H1 (cell line): ENCODE results near the gene SOAT2. TPM values are rescaled to one million over a fixed set of nuclear protein-coding genes. Genes with fewer than 3 reads are reported as not detected.

ENCODE experiments used
- CTCF ChIA-PET: fragments of 300-600 bp; sonication (Branson Sonifier 250); formaldehyde crosslinking; loops from one replicate; lab custom pipeline; 2021; ENCODE audit not compliant: partially characterized antibody; lab: Charles Lee
- POLR2A ChIA-PET: fragments of 300-600 bp; sonication (Branson Sonifier 250); formaldehyde crosslinking; loops from one replicate; lab custom pipeline; 2021; ENCODE audit warnings: inconsistent platforms; ENCODE audit not compliant: partially characterized antibody; lab: Charles Lee
- DNase-seq, 2 experiments: peaks; one replicate each; pipeline versions ENCODE4 v3.0.0 to v3.0.0-alpha.2; 2010 to 2022; ENCODE audit warnings: low spot score in 2 of 2, low read depth in 1 of 2, mixed read lengths in 1 of 2
- FAIRE-seq: peaks from 2 replicates; lab custom pipeline; 2011; peaks lifted over from hg19 to GRCh38; lab: Jason Lieb, UNC
- H2AFZ ChIP-seq: 2 replicates; pipeline ENCODE4 v1.8.1; 2012; ENCODE audit warnings: low read length, inconsistent platforms
- H2AK5ac ChIP-seq: 2 replicates; pipeline ENCODE4 v1.6.1; 2013; ENCODE audit warnings: low read depth, low read length
- H2BK120ac ChIP-seq: replicated peaks from 2 replicates; pipeline ENCODE3; 2013; ENCODE audit warnings: low read depth, low read length, inconsistent platforms
- H2BK12ac ChIP-seq: 2 replicates; pipeline ENCODE4 v1.6.1; 2013; ENCODE audit warnings: low read depth, low read length
- H2BK15ac ChIP-seq: 2 replicates; pipeline ENCODE4 v1.6.1; 2013; ENCODE audit warnings: low read length
- H2BK20ac ChIP-seq: 2 replicates; pipeline ENCODE4 v1.6.1; 2013; ENCODE audit warnings: low read length
- H2BK5ac ChIP-seq: 2 replicates; pipeline ENCODE4 v1.6.1; 2013; ENCODE audit warnings: low read depth, low read length
- H3K14ac ChIP-seq: 2 replicates; pipeline ENCODE4 v1.6.1; 2013; ENCODE audit warnings: inconsistent platforms; ENCODE audit not compliant: insufficient read length
- H3K18ac ChIP-seq: 2 replicates; pipeline ENCODE4 v1.6.1; 2013; ENCODE audit warnings: low read length; ENCODE audit errors: extremely low read depth
- H3K23ac ChIP-seq: 2 replicates; pipeline ENCODE4 v1.6.1; 2013; ENCODE audit warnings: inconsistent platforms; ENCODE audit not compliant: insufficient read length
- H3K23me2 ChIP-seq: 2 replicates; pipeline ENCODE4 v1.6.1; 2013; ENCODE audit warnings: low read depth, low read length
- H3K27ac ChIP-seq: 2 replicates; pipeline ENCODE4 v1.6.1; 2011; ENCODE audit warnings: low read depth, low read length, inconsistent platforms
- H3K27me3 ChIP-seq, 4 experiments: replicated peaks in 1 of 4; 1 replicate in 1 of 4; 2 replicates in 3 of 4; pipeline versions ENCODE4 v1.6.1 to v1.8.1; 2011 to 2013; ENCODE audit warnings: low read length in 3 of 4, mild to moderate bottlenecking in 3 of 4, inconsistent platforms in 2 of 4, mixed read lengths in 2 of 4, moderate library complexity in 1 of 4; ENCODE audit not compliant: control insufficient read depth in 3 of 4, insufficient read depth in 3 of 4; ENCODE audit errors: extremely low read depth in 1 of 4
- H3K36me3 ChIP-seq, 4 experiments: 2 replicates each; pipeline versions ENCODE4 v1.6.1 to v1.8.1; 2011 to 2013; ENCODE audit warnings: mild to moderate bottlenecking in 4 of 4, low read length in 3 of 4, moderate library complexity in 2 of 4, control low read depth in 1 of 4, inconsistent platforms in 1 of 4; ENCODE audit not compliant: insufficient read depth in 4 of 4, control insufficient read depth in 2 of 4
- H3K4ac ChIP-seq: replicated peaks from 2 replicates; pipeline ENCODE3; 2013; ENCODE audit warnings: low read length, low read depth, mixed read lengths, inconsistent platforms; ENCODE audit not compliant: insufficient read length
- H3K4me1 ChIP-seq, 4 experiments: replicated peaks in 1 of 4; 1 replicate in 1 of 4; 2 replicates in 3 of 4; pipeline versions ENCODE4 v1.6.1 to v1.8.1; 2011 to 2013; ENCODE audit warnings: low read length in 3 of 4, inconsistent platforms in 2 of 4, mixed read lengths in 1 of 4; ENCODE audit not compliant: insufficient read depth in 4 of 4, control insufficient read depth in 3 of 4
- H3K4me2 ChIP-seq, 2 experiments: 2 replicates each; pipeline versions ENCODE4 v1.6.1 to v1.8.1; 2011 to 2013; ENCODE audit warnings: low read depth in 2 of 2, low read length in 2 of 2, control low read depth in 1 of 2, inconsistent platforms in 1 of 2, mild to moderate bottlenecking in 1 of 2; ENCODE audit not compliant: insufficient read depth in 1 of 2
- H3K4me3 ChIP-seq, 4 experiments: fragments of 200-600, 300-600 bp in 1 of 4; sonication (generic), shearing (Covaris generic), sonication (Bioruptor Twin) in 1 of 4; 2 replicates each; pipeline versions ENCODE4 v1.5.1 to v1.8.1; 2011 to 2016; ENCODE audit warnings: low read length in 4 of 4, low read depth in 3 of 4, control low read depth in 2 of 4, inconsistent platforms in 2 of 4, mild to moderate bottlenecking in 2 of 4, mixed read lengths in 1 of 4, moderate library complexity in 1 of 4; ENCODE audit not compliant: insufficient read depth in 2 of 4; ENCODE audit errors: extremely low read depth in 1 of 4
- H3K56ac ChIP-seq: replicated peaks from 2 replicates; pipeline ENCODE3; 2013; ENCODE audit warnings: low read depth, mild to moderate bottlenecking, mixed read lengths, low read length, inconsistent platforms; ENCODE audit not compliant: insufficient read length
- H3K79me1 ChIP-seq: 2 replicates; pipeline ENCODE4 v1.6.1; 2013; ENCODE audit warnings: low read depth, low read length, control low read depth
- H3K79me2 ChIP-seq, 2 experiments: 2 replicates each; pipeline versions ENCODE4 v1.6.1 to v1.8.1; 2012 to 2013; ENCODE audit warnings: low read length in 2 of 2, mild to moderate bottlenecking in 2 of 2, inconsistent platforms in 1 of 2; ENCODE audit not compliant: insufficient read depth in 2 of 2, control insufficient read depth in 1 of 2
- H3K9ac ChIP-seq, 4 experiments: replicated peaks in 1 of 4; 1 replicate in 1 of 4; 2 replicates in 3 of 4; pipeline versions ENCODE4 v1.6.1 to v1.8.1; 2011 to 2013; ENCODE audit warnings: low read depth in 3 of 4, low read length in 3 of 4, control low read depth in 2 of 4, mild to moderate bottlenecking in 2 of 4, moderate library complexity in 2 of 4, inconsistent platforms in 1 of 4; ENCODE audit errors: extremely low read depth in 1 of 4
- H3K9me3 ChIP-seq, 2 experiments: 2 replicates each; pipeline versions ENCODE4 v1.6.1 to v1.8.1; 2012 to 2013; ENCODE audit warnings: mild to moderate bottlenecking in 2 of 2, moderate library complexity in 2 of 2, control low read depth in 1 of 2, inconsistent platforms in 1 of 2, low read depth in 1 of 2, low read length in 1 of 2, mixed read lengths in 1 of 2; ENCODE audit not compliant: insufficient read depth in 2 of 2
- H4K20me1 ChIP-seq, 2 experiments: replicated peaks in 1 of 2; 2 replicates each; pipeline versions ENCODE3 to v1.8.1; 2011 to 2013; ENCODE audit warnings: inconsistent platforms in 2 of 2, low read length in 2 of 2, mild to moderate bottlenecking in 1 of 2; ENCODE audit not compliant: insufficient read depth in 2 of 2, control insufficient read depth in 1 of 2
- H4K5ac ChIP-seq: 2 replicates; pipeline ENCODE4 v1.6.1; 2013; ENCODE audit warnings: low read length, low read depth, mixed read lengths, inconsistent platforms; ENCODE audit not compliant: insufficient read length
- H4K8ac ChIP-seq: 2 replicates; pipeline ENCODE4 v1.8.0; 2013; ENCODE audit warnings: mild to moderate bottlenecking, moderate library complexity, low read length, inconsistent platforms; ENCODE audit not compliant: insufficient read depth; ENCODE audit errors: extremely low read depth
- H4K91ac ChIP-seq: replicated peaks from 2 replicates; pipeline ENCODE3; 2013; ENCODE audit warnings: low read length, mixed read lengths, inconsistent platforms; ENCODE audit not compliant: insufficient read length
- BCL11A ChIP-seq, 2 experiments: IDR thresholded peaks; one replicate each; pipeline ENCODE4 v1.6.1; 2011; ENCODE audit warnings: low read depth in 2 of 2, low read length in 2 of 2, mild to moderate bottlenecking in 2 of 2
- KDM5A ChIP-seq: fragments of 200-600 bp; IDR thresholded peaks from 2 replicates; pipeline ENCODE4 v1.7.1; 2012; ENCODE audit warnings: mild to moderate bottlenecking, low read length, inconsistent platforms, mixed read lengths
- MAX ChIP-seq: IDR thresholded peaks from 2 replicates; pipeline ENCODE4 v1.6.1; 2012; ENCODE audit warnings: inconsistent platforms
- SUZ12 ChIP-seq: fragments of 200-600 bp; sonication (generic); IDR thresholded peaks from 2 replicates; pipeline ENCODE4 v1.6.1; 2012; ENCODE audit warnings: mild to moderate bottlenecking, inconsistent platforms, low read length, moderate library complexity, mixed read lengths
- TBP ChIP-seq: IDR thresholded peaks from 2 replicates; pipeline ENCODE4 v1.6.1; 2011; ENCODE audit warnings: low read depth, low read length, improper control_type of control experiment
- TCF12 ChIP-seq: IDR thresholded peaks from 2 replicates; pipeline ENCODE4 v1.6.1; 2011; ENCODE audit warnings: low read depth, mild to moderate bottlenecking, low read length
- WGBS, 2 experiments: shearing (Covaris generic) in 1 of 2; methylation state at CpG; one replicate each; pipeline versions ENCODE4 v1.1.6 to v1.1.7; 2013 to 2015; ENCODE audit warnings: low lambda C conversion rate in 2 of 2, mixed read lengths in 2 of 2, inconsistent platforms in 1 of 2, low coverage in 1 of 2, missing lambda C conversion rate in 1 of 2; ENCODE audit not compliant: insufficient replicate concordance in 2 of 2, insufficient coverage in 1 of 2, insufficient read length in 1 of 2; ENCODE audit errors: extremely low coverage in 1 of 2, missing lambda C conversion rate in 1 of 2; 5-methylcytosine and 5-hydroxymethylcytosine counted together
- polyA plus RNA-seq, 7 experiments: library from polyadenylated mRNA; depleted of rRNA in 3 of 7; stranded (reverse) in 5 of 7; unstranded in 2 of 7; fragments of >200 nt in 5 of 7; fragments of 200-250 nt in 2 of 7; gene quantifications; 1 replicate in 5 of 7; 2 replicates in 1 of 7; 4 replicates in 1 of 7; pipeline versions ENCODE4 v1.2.1 to v1.2.3, GENCODE V29; 2011 to 2013; ENCODE audit warnings: missing spikeins in 2 of 7, mixed read lengths in 2 of 7
- total RNA-seq: library from RNA; stranded (reverse); fragmentation: NEBNext Ultra II Directional; extraction: Animal tissue kit (Norgen Biotek cat#: 25700); gene quantifications from 2 replicates; pipeline ENCODE4 v1.2.1, GENCODE V29; 2021

Gene SOAT2
- total and polyA plus RNA-seq, 2 of the 8 experiments (the other 6 are each of a cell fraction or from before 2014, with no cell fraction given) = 0.08 TPM; not detected in 1

GRCh38 chr12:53107122-53107521 is 3.8 kb downstream of the SOAT2 start:
- no peak overlapping the region for H3K4ac ChIP-seq
- no peak overlapping the region for H3K9ac ChIP-seq
- DNase-seq = no peak
- TF ChIP-seq KDM5A (no peak), TCF12 (no peak), TBP (no peak), BCL11A (IDR thresholded peaks at IDR 0.05; ENCODE audit: low read depth in 2 of 2, low read length in 2 of 2) (no peak), SUZ12 (no peak), MAX (no peak)
- no peak overlapping the region for H2AK5ac ChIP-seq
- H3K36me3 ChIP-seq = no peaks in the 10 kb centered on the region
- H3K18ac ChIP-seq = no peak overlapping the region
- H4K5ac ChIP-seq = no peak overlapping the region
- no peaks in the 10 kb centered on the region for H3K79me2 ChIP-seq
- POLR2A ChIA-PET = no interaction called here
- H4K20me1 ChIP-seq = no peaks in the 10 kb centered on the region
- H3K9me3 ChIP-seq = peaks cover 3 to 6% of the 10 kb centered on the region in 2 experiments; a peak in 3 of 4 replicates
- H3K4me2 ChIP-seq = peak overlapping the region; percentile 36 to 41; a peak in 3 of 4 replicates
- no peak overlapping the region for H2BK12ac ChIP-seq
- no peak overlapping the region for H2BK120ac ChIP-seq
- no peak overlapping the region for H2BK15ac ChIP-seq
- no peak overlapping the region for H3K27ac ChIP-seq
- no peak overlapping the region for H2BK5ac ChIP-seq
- H3K27me3 ChIP-seq = no peaks in the 10 kb centered on the region
- no peaks in the 10 kb centered on the region for H3K79me1 ChIP-seq
- H3K14ac ChIP-seq = no peak overlapping the region
- H3K4me1 ChIP-seq = peaks cover 0 to 5% (median 1%) of the 10 kb centered on the region in 4 experiments; a peak in 5 of 7 replicates
- FAIRE-seq = no peak
- H2AFZ ChIP-seq = 0 out of 2 replicates have a peak overlapping the region, but pooled peaks have one; percentile 9
- no peak overlapping the region for H4K8ac ChIP-seq
- no peak overlapping the region for H3K4me3 ChIP-seq
- 33% methylated on average over 7 of the region's 7 CpGs; no CpG with 5 or more reads in 1 of the 2 experiments for WGBS, 2 experiments
- no peak overlapping the region for H4K91ac ChIP-seq
- no peak overlapping the region for H2BK20ac ChIP-seq
- H3K56ac ChIP-seq = no peak overlapping the region
- no peaks in the 10 kb centered on the region for H3K23me2 ChIP-seq
- H3K23ac ChIP-seq = no peak overlapping the region
- CTCF ChIA-PET = interaction anchor here (0.6 to 19.1 kb wide), 3 partner anchors 8 to 346 kb away, joined by 3 to 531 read pairs (median 8); partner anchors contain the start of gene SPRYD3
